GM12891 (cell line): ENCODE data around the gene PANK1.

ENCODE experiments used
- PAX5 ChIP-seq: IDR thresholded peaks from 2 replicates; pipeline ENCODE4 v1.6.1; 2011; ENCODE audit warnings: low read length, moderate library complexity, mild to moderate bottlenecking; ENCODE audit not compliant: insufficient read depth, severe bottlenecking
- POLR2A ChIP-seq: IDR thresholded peaks from 2 replicates; pipeline ENCODE4 v1.6.1; 2011; ENCODE audit warnings: low read depth, low read length, control low read depth
- POLR2AphosphoS5 ChIP-seq: IDR thresholded peaks from 2 replicates; pipeline ENCODE4 v1.6.1; 2011; ENCODE audit warnings: low read depth, low read length, control low read depth
- POU2F2 ChIP-seq: IDR thresholded peaks from 2 replicates; pipeline ENCODE4 v1.6.1; 2011; ENCODE audit warnings: low read depth, mild to moderate bottlenecking, control low read depth, low read length, moderate library complexity
- SPI1 ChIP-seq: IDR thresholded peaks from 2 replicates; pipeline ENCODE4 v1.6.1; 2011; ENCODE audit warnings: low read depth, low read length, control low read depth
- TAF1 ChIP-seq: IDR thresholded peaks from 2 replicates; pipeline ENCODE4 v1.6.1; 2011; ENCODE audit warnings: low read depth, low read length, control low read depth

DNA sequence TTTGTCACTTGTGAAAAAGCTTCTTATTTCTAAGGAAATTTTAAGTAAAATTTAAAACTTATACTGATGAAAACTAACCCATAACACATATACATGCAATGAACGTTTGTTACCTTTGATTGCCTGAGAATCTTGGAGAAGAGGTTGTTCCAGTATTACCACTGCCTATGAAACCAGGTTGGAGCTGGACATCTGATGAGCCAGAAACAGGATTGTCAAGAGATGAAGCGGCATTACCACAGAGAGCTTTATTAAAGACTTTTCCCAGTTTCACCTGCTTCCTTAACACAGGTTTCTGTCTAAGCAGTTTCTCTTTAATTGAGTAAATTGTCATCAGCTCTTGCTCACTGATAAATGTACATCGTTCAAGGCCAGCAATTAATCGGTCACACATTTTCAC is 47.4 kb upstream of the PANK1 start:
- TF ChIP-seq POLR2A, result no peak
- TF ChIP-seq TAF1, result no peak
- no peak for TF ChIP-seq POLR2AphosphoS5
- no peak for TF ChIP-seq POU2F2
- no peak for TF ChIP-seq PAX5
- TF ChIP-seq SPI1, result no peak
